K562 (cell line): ENCODE results near the gene HMGA1. TPM values are rescaled to one million over a fixed set of nuclear protein-coding genes. Genes with fewer than 3 reads are reported as not detected.

Experiments
- ATAC-seq: fragments of 200-7000 bp; cut with Tn5 transposase; 3 replicates; pipeline ENCODE4 v1.9.1; 2020; ENCODE audit warnings: moderate library complexity
- BruUV-seq: library from RNA; stranded (reverse); fragments of 400-500 nt; replicated peaks from 2 replicates; lab custom pipeline; 2021; lab: Mats Ljungman, UMichigan
- CTCF ChIA-PET: fragments of 300-600 bp; formaldehyde crosslinking; extraction: SDS; loops from one replicate; lab custom pipeline; 2021; ENCODE audit warnings: low intra/inter-chr PET ratio; lab: Yijun Ruan, JAX
- POLR2A ChIA-PET: fragments of 300-600, 350-650 bp; sonication (Branson Sonifier 250); formaldehyde crosslinking; extraction: SDS; loops from one replicate; lab custom pipeline; 2021; ENCODE audit warnings: antibody characterized with exemption, inconsistent platforms; lab: Yijun Ruan, JAX
- DNase-seq, 4 experiments: peaks; one replicate each; pipeline versions ENCODE4 v3.0.0 to v3.0.0-alpha.2; 2011 to 2018; ENCODE audit warnings: low spot score in 3 of 4, mixed read lengths in 3 of 4; ENCODE audit errors: extremely low read depth in 1 of 4
- FAIRE-seq: peaks from 2 replicates; lab custom pipeline; 2011; peaks lifted over from hg19 to GRCh38; lab: Jason Lieb, UNC
- H2AFZ ChIP-seq: 2 replicates; pipeline ENCODE4 v1.6.0; 2011; ENCODE audit warnings: low read depth, low read length, control low read depth, inconsistent platforms
- H3K27ac ChIP-seq: fragments of 200-600 bp; 3 replicates; pipeline ENCODE4 v1.8.0; 2011; ENCODE audit warnings: low read depth, mild to moderate bottlenecking, control low read depth, inconsistent platforms, low read length, moderate library complexity, mixed read lengths; ENCODE audit errors: extremely low read depth
- H3K27me3 ChIP-seq, 2 experiments: fragments of 300-600 bp in 1 of 2; 2 replicates in 1 of 2; 3 replicates in 1 of 2; pipeline versions ENCODE4 v1.6.0 to v1.8.0; 2011; ENCODE audit warnings: inconsistent platforms in 2 of 2, low read length in 2 of 2, mild to moderate bottlenecking in 1 of 2, mixed read lengths in 1 of 2, moderate library complexity in 1 of 2; ENCODE audit not compliant: control insufficient read depth in 2 of 2, insufficient read depth in 2 of 2
- H3K36me3 ChIP-seq: fragments of 300-600 bp; 3 replicates; pipeline ENCODE4 v1.8.0; 2011; ENCODE audit warnings: mild to moderate bottlenecking, low read length, inconsistent platforms; ENCODE audit not compliant: control insufficient read depth, insufficient read depth
- H3K4me1 ChIP-seq, 2 experiments: fragments of 200-600 bp in 1 of 2; replicated peaks in 1 of 2; 2 replicates in 1 of 2; 3 replicates in 1 of 2; pipeline versions ENCODE4 v1.5.1 to v1.8.0; 2011; ENCODE audit warnings: inconsistent platforms in 2 of 2, low read length in 2 of 2, mild to moderate bottlenecking in 1 of 2, mixed read lengths in 1 of 2, moderate library complexity in 1 of 2; ENCODE audit not compliant: control insufficient read depth in 2 of 2, insufficient read depth in 2 of 2
- H3K4me2 ChIP-seq: 2 replicates; pipeline ENCODE4 v1.6.1; 2011; ENCODE audit warnings: low read length, control low read depth, inconsistent platforms, mixed read lengths; ENCODE audit not compliant: insufficient read depth
- H3K4me3 ChIP-seq: fragments of 200-600 bp; sonication (generic), shearing (Covaris generic); 2 replicates; pipeline ENCODE4 v1.5.1; 2016; ENCODE audit warnings: control low read depth, inconsistent platforms
- H3K79me2 ChIP-seq: fragments of 200-600 bp; 3 replicates; pipeline ENCODE4 v1.8.0; 2011; ENCODE audit warnings: low read length, inconsistent platforms; ENCODE audit not compliant: control insufficient read depth, insufficient read depth
- H3K9ac ChIP-seq, 2 experiments: 2 replicates each; pipeline versions ENCODE4 v1.6.0 to v1.6.1; 2011; ENCODE audit warnings: low read depth in 2 of 2, low read length in 2 of 2, control low read depth in 1 of 2, inconsistent platforms in 1 of 2, mild to moderate bottlenecking in 1 of 2, mixed read lengths in 1 of 2; ENCODE audit not compliant: insufficient read depth in 1 of 2
- H3K9me1 ChIP-seq: one replicate; pipeline ENCODE4 v1.6.0; 2011; ENCODE audit warnings: inconsistent platforms, mild to moderate bottlenecking, low read length, moderate library complexity; ENCODE audit not compliant: control insufficient read depth, insufficient read depth
- H3K9me3 ChIP-seq: replicated peaks from 2 replicates; pipeline ENCODE4 v1.5.1; 2011; ENCODE audit warnings: low read depth, low read length, inconsistent platforms; ENCODE audit not compliant: control insufficient read depth, insufficient read depth
- H4K20me1 ChIP-seq: replicated peaks from 2 replicates; pipeline ENCODE4 v1.6.1; 2011; ENCODE audit warnings: low read length, inconsistent platforms, mixed read lengths; ENCODE audit not compliant: control insufficient read depth, insufficient read depth
- CTCF ChIP-seq, 3 experiments: IDR thresholded peaks in 2 of 3; conservative IDR thresholded peaks in 1 of 3; 2 replicates each; pipeline ENCODE4 v1.5.1; 2011 to 2012; ENCODE audit warnings: low read length in 3 of 3, mild to moderate bottlenecking in 3 of 3, control low read depth in 2 of 3, improper control_type of control experiment in 1 of 3, inconsistent platforms in 1 of 3, low read depth in 1 of 3, mixed read lengths in 1 of 3, moderate library complexity in 1 of 3; ENCODE audit not compliant: insufficient read depth in 2 of 3
- XRCC3 ChIP-seq: fragments of 450-650 bp; IDR thresholded peaks from 2 replicates; pipeline ENCODE4 v1.6.1; 2017; ENCODE audit warnings: mild to moderate bottlenecking, moderate library complexity
- ZNF561 ChIP-seq: fragments of 450-650 bp; formaldehyde crosslinking; conservative IDR thresholded peaks from 2 replicates; pipeline ENCODE4 v1.4.0; 2020; ENCODE audit warnings: mild to moderate bottlenecking, moderate library complexity
- WGBS: fragments of 100-300 bp; shearing (Covaris generic); methylation state at CpG from one replicate; pipeline ENCODE4 v1.1.6; 2016; ENCODE audit warnings: low coverage, mixed read lengths; ENCODE audit not compliant: insufficient coverage; ENCODE audit errors: missing lambda C conversion rate; 5-methylcytosine and 5-hydroxymethylcytosine counted together
- in situ Hi-C: fragments of 300-500 bp; cut with MboI; formaldehyde crosslinking; loops from 4 replicates; pipeline ENCODE4 v1.15.0; 2018; ENCODE audit warnings: inconsistent platforms, mixed read lengths
- intact Hi-C: fragments of 100-400 bp; cut with micrococcal nuclease; formaldehyde crosslinking; loops from 2 replicates; pipeline ENCODE4 v1.14.2; 2022
- polyA plus RNA-seq, 8 experiments: library from polyadenylated mRNA; depleted of rRNA in 4 of 8; stranded (reverse) in 5 of 8; unstranded in 3 of 8; fragments of >200 nt; fragmentation: Nextera tagmentation in 2 of 8; fragmentation: Illumina TruSeq in 1 of 8; extraction: Ambion mirVana in 2 of 8; extraction: Trizol in 1 of 8; gene quantifications; 2 replicates each; pipeline versions ENCODE4 v1.2.1 to v1.2.3, GENCODE V29; 2011 to 2014; ENCODE audit warnings: inconsistent platforms in 1 of 8, missing spikeins in 1 of 8
- total RNA-seq, 7 experiments: library from RNA; depleted of rRNA in 6 of 7; stranded (reverse); fragments of >200 nt in 6 of 7; fragmentation: Illumina TruSeq in 2 of 7; extraction: Trizol in 2 of 7; gene quantifications; 2 replicates each; pipeline versions ENCODE4 v1.2.1 to v1.2.3, GENCODE V29; 2011 to 2021; ENCODE audit warnings: low replicate concordance in 1 of 7

Gene HMGA1
- total and polyA plus RNA-seq, 9 of the 15 experiments (the other 6 are each of a cell fraction or from before 2014, with no cell fraction given), result 27.8 to 1,947 (median 594) TPM

GRCh38 chr6:34194772-34195171 is 41.9 kb upstream of the HMGA1 start:
- in situ Hi-C loops, result loop anchor here (5.0 kb wide), 1 partner anchor 213 kb away; no protein-coding TSS in a partner anchor
- ATAC-seq, result no peak

More at GRCh38 chr6:34194772-34195171, 41.9 kb upstream of the HMGA1 start:
- H3K4me2 ChIP-seq, result no peak overlapping the region
- no peaks in the 10 kb centered on the region for H3K79me2 ChIP-seq
- no peak overlapping the region for H2AFZ ChIP-seq
- H3K4me1 ChIP-seq, result peaks cover 17 to 33% of the 10 kb centered on the region in 2 experiments; a peak in 4 of 5 replicates
- peak overlapping the region in 1 of 2 experiments; percentile 24; a peak in 1 of 4 replicates for H3K9ac ChIP-seq
- intact Hi-C loops, result no loop called here
- ChIA-PET CTCF (no interaction called here), POLR2A (no interaction called here)
- 71% methylated on average over 3 of the region's 3 CpGs for WGBS
- no peak overlapping the region for H3K4me3 ChIP-seq
- no peaks in the 10 kb centered on the region for H4K20me1 ChIP-seq
- H3K27ac ChIP-seq, result no peak overlapping the region
- TF ChIP-seq ZNF561 (CRISPR knock-in tag) (no peak), CTCF (IDR thresholded peaks at IDR 0.05 in 2 of 3, conservative IDR thresholded peaks at IDR 0.05 in 1 of 3; ENCODE audit: insufficient read depth in 2 of 3, low read depth in 1 of 3, low read length in 3 of 3) (0 out of 6 replicates have a peak, but pooled peaks of 1 of the 3 experiments have one; percentile 8), XRCC3 (no peak)
- no TSS peak for BruUV-seq
- H3K9me1 ChIP-seq, result no peaks in the 10 kb centered on the region
- H3K9me3 ChIP-seq, result no peaks in the 10 kb centered on the region
- H3K36me3 ChIP-seq, result no peaks in the 10 kb centered on the region
- DNase-seq (no peak), FAIRE-seq (no peak)
- H3K27me3 ChIP-seq, result no peaks in the 10 kb centered on the region
